CD4-positive, alpha-beta T cell treated with Interleukin-2 at 100 ng/mL for 4 hours (primary cell): ENCODE measurements around the gene HOXB5.

Experiments
- DNase-seq: peaks from one replicate; pipeline ENCODE4 v3.0.0-alpha.2; 2020; ENCODE audit warnings: low spot score

HOXB5 gene

DNA sequence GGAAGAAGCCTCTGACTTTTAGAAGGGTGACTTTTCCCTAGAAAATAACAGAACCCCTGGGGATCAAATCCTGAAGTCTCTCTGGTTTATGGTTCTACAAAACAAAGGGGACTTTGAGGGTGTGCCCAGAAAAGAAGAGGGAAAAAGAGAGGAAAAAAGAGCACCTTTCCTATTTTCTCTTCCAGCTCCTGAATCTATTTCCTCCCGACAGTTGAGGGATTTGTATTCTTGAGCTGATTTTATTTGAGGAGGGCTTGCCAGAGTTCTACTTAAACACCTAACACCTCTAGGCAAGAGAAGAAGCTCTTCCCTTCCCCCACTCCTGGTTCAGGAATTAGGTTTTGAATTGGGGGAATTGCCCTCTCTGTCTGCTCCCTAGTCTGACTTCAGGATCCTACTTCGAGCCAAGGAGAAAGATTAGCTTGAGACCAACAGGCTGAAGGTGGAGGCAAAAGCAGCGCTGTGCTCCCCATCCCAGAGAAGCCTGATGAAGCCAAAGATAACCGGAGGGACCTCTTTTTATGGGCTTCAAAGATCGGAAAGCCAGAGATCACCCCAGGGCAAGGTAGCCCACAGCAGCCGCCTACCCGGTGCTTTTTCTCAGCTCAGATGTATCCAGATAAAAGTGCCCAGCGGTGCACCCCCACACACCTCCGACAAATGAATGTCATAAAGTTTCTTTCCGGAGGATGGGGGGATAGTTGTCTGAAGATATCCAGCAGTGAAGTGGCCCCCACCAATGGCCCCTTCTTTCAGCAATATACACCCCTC lies 4.3 kb downstream of the HOXB5 start:
- DNase-seq: no peak

DNA sequence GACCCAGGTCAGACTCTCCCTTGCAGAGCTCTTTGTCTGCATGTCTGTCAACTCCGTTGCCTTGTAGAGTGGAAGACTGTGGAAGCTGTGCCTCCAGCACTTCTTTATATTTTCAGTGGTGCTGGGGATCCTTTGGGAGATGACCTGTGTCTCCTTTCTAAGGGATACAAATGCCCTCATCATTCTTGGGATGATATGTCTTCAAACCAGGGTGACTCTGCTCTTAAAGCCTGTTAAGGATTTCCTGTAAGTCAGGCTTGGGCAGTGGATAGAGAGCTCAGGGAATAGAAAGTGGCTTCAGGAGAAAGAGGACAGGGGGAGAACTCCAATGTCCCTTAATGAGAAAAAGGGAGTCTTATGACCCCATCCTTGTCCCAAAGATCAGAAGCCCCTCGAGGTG lies 5.1 kb downstream of the HOXB5 start:
- no peak for DNase-seq

GRCh38 chr17:48588074-48588415 lies 5.5 kb downstream of the HOXB5 start:
- DNase-seq: no peak

DNA sequence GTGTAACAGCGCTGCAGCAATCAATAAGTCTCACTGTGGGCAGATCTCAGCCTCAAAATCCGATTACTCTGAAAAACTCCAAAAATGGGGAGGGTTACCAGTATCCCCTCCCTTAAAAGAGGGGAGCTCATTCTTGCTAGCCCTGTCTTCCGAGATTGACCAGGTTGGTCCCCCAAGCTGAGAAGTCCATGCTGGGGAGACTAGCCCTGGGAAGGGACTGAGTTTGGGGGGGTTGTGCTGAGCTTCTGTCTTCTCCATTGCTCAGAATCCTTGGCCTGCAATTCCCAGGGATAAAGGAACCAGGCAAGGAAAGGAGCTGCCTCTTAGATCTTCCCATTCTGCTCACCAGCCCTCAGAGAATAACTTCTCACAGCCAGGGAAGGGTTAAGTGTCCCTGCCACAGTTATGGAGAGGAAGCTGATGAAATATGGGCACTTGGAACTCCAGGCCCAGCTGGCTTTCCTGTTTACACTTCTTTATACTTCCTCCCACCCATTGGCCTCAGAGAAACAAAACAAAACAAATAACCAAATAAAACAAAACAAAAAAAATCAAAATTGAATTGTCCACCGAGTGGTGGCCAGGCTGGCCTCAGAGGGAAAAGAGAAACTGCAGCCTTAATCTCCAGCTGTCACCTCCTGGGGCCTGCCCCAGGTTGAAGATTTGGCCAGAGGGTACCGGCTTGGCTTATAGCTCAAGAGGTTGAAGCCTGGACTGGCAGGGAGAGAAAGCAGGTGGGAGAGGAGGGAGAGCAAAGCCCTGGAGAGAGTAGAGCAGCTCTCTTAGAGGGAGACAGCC lies 6.1 kb downstream of the HOXB5 start:
- no peak for DNase-seq

GRCh38 chr17:48586355-48587258 lies 7.0 kb downstream of the HOXB5 start:
- no peak for DNase-seq

DNA sequence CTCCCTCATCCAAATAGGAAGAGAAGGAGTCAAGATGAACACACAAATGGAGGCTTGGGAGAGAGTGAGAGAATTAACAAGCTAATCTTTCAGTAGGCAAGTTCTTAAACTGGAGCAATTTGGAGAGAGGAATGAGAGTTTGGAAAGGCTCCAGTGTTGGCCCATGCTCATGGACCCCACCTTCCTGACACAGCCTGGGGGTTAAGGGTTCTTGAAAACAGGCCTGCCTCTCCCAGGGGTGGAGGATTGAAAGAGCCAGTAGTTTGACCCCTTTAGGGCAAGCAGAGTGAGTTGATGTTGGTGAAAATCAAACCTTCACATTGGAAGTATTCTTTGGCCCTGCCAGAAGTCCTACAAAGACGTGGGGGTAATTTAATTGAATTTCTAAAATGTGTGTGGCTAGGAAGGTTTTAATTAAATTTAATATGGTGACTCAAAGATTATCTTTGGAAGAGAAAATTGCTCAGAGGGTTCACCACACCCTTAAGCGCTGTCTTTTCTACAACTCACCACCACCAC lies 9.3 kb downstream of the HOXB5 start:
- DNase-seq: no peak

DNA sequence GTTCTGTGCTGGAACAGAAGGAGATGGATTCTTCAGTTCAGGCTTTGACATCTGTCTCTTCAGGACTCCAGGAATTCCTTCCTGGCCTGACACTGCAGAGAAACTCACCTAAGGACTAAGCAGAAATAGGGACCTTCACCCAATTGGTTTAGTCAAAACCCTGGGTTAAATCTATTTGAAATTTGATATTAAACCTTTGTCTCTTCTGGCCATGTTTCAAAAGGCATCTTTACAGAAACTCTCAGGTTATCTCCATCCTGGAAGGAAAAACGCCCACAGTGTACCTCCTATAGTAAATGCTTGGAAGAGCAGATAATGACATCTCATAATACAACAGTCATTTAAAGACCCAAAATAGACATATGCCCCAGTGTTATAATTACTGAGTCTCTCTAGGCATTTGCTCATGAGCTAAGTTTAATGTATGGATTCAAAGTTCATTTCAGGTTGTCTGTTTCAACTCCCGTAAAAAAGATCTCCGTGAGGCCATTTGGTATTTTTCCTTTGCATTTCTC lies 9.8 kb downstream of the HOXB5 start:
- no peak for DNase-seq

DNA sequence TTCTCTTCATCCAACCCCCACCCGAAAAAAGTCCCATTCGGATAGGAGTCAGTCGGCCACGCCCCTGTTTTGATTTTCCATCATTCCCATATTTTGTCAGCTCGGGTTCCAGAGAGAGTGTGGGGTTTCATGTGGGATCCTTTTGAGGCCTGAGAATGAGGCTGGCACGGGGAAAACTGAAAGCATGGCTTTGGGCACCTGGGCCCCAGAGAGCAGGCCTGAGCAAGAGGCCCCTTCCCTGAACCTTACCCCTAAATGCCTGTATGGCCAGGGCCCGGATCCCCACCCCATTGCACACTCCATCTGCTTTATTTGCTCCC lies 10.9 kb downstream of the HOXB5 start:
- DNase-seq: no peak

DNA sequence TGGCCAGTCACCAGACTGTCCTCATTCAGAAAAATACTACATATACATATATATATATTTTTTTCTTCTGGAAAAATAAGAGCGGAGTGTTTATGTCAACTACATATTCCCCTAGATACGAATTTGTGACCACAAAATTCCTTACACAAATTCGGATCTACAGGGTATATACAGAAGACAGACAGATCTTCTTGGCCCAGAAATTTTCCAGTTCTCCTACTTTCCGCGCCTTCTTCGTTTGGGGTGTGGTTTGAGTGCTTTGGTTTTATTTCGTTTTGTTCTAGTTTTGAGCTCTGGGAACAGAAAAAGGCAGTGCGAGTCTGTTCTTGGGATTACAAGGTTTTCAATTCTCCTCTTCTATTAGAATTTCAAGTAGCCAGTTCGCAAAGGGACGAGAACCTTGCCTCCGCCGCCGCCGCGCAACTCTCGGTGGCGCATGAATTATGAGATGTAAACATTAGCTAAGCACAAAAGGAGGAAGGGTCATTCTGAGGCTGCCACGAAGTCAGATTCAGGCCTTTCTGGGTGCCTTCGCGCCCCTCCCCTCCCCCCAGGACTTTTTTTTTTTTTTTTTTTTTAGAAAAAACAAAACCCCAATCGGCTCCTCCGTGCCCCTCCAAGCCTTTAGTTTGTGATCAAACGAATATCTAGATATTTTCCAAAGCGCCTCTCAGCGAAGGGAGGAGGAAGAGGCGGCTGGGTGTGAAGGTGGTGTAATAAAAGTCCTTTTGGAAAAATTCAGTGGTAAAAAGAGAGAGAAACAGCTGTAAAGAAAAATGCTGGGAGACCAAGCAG lies 13.6 kb downstream of the HOXB5 start:
- no peak for DNase-seq

DNA sequence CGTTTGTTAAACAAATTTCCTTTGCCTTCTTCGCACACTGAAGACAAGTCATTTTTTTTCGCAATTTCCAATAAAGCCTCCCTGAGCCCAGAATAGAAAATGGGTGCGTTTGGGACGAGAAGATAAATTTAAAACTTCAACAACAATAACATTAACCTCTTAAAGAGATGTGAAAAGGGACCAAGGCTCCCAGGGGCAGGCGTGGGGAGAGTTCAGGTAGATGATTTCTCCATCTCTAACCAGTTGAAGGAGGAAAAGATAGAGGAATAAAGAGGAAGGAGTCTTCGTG lies 14.2 kb downstream of the HOXB5 start:
- no peak for DNase-seq

DNA sequence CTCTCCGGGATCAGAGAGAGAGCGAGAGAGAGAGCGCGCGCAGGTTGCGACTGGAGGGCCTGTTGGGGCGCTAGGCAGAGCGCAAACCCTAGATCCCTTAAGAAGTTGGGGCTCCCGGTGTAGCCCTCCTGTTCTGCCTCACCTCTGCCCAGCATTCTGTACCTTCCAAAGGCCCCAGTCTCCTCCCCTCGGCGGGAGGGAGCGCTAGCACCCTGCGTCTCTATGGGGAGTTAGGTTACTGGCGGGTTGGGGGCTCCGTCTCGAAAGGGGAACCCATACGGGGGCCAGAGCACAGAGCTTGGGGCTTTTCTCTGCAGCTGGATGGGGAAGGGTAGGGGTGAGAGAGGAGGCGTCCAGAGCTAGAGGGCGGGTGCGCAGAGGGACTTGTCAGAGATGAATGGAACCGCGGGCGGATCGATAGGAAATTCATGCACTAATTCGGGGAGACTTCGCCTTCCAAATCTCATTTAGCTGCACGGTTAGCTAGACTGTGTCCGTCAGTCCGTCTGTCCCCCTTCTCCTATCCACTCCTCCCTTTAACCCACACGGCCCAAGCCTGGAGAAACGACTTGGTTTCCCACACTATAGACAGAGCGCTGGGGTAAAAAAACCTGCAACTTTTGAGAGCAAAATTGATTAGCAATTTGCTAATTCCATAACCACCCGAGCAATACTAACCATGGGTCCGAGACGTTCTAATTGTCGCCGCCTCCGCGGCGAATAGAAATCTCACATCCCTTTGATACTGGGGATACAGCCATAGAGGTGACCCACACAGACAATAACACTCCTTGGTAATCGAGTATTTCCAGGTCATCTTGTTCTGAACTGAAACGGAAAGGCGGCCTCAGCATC lies 14.7 kb downstream of the HOXB5 start:
- DNase-seq: no peak

DNA sequence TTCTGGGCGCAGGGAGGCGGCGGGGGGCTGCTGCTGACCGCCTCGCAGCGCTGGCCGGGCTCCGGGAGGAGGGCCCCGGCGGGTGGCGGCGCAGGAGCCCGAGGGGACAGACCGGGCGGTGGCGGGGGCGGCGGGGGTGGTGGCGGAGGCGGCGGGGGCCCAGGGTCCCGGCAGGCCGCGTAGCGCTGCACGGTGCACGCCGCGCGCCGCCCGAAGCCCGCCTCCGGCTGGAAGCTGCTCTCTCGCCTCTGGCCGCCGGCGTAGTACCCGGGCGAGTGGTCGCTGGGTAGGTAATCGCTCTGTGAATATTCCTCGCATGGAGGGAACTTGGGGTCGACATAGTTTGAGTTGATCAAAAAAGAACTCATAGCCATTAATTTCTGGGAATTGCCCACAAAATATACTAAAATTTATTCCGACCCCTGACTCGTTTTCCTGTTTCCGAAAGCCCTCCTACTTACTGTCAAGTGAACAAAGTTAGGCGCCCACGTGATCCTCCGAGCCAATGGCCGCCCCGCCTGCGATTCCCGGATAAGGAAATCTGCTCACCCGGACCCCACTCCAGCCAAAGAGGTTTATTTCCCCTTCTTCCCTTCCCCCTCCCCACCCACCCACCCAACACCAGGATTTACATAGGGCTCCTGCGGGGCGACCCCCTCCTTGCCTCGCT lies 15.5 kb downstream of the HOXB5 start, which contains the start of gene HOXB4:
TSS of gene HOXB4 (minus strand) at position 405 of the 670 bp plus-strand sequence. CDS start at position 374, 31 bp downstream.
- DNase-seq: peak; percentile 77

DNA sequence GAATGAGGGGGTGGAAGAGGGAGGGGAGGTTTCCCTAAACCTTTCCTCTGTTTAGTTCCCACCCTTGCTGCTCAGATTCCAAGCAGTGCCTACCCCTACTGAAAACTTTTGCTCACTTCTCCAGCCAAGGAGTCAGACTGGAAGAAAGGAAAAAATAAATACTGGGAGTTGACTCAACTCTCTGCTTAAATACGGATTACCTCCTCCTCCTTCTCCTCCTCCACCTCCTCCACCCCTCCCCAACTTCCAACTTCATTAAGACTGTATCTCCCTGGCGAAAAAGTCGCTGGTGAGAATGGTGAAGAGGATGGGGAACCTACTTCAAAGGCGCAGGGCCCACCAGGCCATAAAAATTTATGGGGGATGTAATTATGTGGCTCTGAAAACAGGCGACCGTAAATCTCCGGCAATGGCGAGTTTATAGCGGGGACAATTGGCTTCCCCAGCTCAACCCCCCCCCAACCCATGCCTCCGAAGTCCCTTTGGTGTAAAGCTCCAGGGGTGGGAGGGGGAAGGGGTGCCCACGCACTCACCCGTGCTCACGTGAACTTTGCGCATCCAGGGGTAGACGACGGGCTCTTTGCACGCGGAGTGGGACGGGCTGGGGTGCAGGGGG lies 16.1 kb downstream of the HOXB5 start:
- DNase-seq: no peak

DNA sequence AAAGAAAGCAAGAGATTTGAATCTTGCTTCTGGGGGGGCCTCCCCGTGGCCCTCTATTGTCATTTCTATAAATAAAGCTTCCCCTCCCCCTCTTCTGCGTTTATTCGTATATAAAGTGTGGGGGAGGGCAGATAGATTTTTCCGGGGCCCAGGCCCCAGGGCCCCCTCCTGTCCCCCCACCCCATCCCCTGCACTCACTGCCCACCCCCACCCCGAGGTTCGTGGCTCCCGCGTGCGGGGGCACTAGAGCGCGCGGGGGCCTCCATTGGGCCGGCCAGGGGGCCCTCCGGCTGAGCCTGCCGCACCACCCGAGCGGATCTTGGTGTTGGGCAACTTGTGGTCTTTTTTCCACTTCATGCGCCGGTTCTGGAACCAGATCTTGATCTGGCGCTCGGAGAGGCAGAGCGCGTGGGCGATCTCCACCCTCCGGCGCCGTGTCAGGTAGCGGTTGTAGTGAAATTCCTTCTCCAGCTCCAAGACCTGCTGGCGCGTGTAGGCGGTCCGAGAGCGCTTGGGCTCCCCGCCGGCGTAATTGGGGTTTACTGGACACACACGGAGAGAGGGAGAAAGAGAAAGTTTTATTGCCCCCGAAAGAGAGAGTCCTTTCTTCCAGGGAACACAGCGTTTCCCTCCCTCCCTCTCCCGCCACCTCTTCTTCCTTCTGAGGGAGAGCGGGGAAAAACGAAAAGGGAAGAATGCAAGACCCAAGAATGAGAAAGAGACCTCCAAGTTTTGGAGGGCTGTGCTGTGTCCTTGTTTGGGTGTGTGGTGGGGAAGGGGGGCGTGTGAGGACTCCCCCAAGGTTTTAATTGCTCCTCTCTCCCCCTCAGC lies 16.9 kb downstream of the HOXB5 start:
- no peak for DNase-seq

DNA sequence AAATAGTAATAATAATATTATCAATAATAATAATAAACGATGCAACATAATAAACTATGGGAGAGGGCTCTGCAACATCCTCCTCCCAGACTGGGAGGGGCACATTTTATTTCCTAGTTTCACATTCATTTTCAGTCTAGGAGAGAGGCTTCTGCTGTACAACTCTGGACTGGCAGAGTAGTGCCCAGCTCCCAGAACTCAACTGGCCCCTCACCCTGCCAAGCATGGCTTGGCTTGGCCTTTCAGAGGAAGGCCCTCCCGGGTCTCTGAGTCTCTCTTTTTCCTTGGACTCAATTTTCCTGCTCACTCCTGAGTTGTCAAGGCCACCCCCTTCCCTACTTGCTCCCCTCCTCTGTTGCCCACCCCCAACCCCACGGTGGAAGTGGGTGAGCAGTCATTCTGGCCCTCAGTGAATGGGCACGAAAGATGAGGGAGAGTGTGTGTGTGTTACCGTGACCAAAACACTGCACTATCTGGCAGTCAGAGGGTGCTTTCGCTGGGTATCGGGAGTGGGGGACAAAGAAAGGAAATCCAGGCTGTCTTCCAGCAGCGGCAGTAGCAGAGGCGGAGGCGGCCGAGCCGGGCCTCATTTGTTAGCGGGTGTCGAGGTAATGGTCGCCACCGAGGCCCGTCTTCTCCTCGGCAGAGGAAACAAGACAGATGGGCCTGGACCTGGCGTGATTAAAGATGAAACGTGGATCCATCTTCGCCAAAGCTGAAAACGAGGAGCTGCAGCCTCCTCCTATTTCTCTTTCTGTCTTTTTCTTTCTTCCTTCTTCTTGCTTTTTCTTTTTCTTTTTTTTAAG lies 17.7 kb downstream of the HOXB5 start:
- DNase-seq: no peak

- no peak for DNase-seq
These were observed 18.5 kb downstream of the HOXB5 start for GRCh38 chr17:48575066-48575582.

DNA sequence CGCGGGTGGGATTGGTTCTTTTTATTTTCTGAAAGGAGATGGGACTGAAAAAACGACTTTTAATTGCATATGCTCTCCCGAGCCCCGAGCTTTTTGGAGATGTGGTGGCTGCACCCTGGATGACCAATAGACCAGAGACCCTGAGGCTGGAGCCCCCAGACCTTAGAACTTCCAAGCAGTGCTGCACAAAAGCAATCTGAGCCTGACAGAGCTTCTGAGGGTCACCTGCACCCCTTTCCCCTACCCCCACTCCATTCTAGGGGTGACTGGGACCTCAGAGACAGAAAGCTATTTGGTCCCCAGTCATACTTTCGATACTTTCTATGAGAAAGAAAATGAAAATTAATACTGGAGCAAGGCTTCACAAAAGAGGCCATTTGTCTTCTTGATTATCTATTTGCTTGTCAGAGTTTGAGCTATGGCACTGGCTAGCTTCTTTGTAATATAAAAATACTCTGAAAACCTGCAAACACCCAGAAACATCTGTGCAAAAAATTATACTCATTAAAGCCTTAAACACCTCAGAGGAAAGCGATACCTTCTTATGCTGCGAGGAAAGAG lies 19.0 kb downstream of the HOXB5 start:
- no peak for DNase-seq
